ENCODE data around the gene RFC2.

The RFC2 gene

GRCh38 chr7:74282748-74283459, 28.7 kb upstream of the RFC2 start:
- DNase-seq (ENCODE audit: low spot score) = peak; percentile 49
- H3K27ac ChIP-seq = no peak overlapping the region
- TF ChIP-seq CTCF (IDR thresholded peaks at IDR 0.05) = no peak
- no peak overlapping the region for H3K4me3 ChIP-seq

GRCh38 chr7:74280985-74281384, 26.8 kb upstream of the RFC2 start:
- Histone ChIP-seq H3K27ac (no peak overlapping the region), H3K4me3 (no peak overlapping the region)
- peak; percentile 61 for DNase-seq (ENCODE audit: low spot score)
- no peak for TF ChIP-seq CTCF (IDR thresholded peaks at IDR 0.05)

GRCh38 chr7:74277636-74278035, 23.4 kb upstream of the RFC2 start:
- Histone ChIP-seq H3K27ac (no peak overlapping the region), H3K4me3 (no peak overlapping the region)
- TF ChIP-seq CTCF (IDR thresholded peaks at IDR 0.05) = no peak
- DNase-seq (ENCODE audit: low spot score) = no peak

GRCh38 chr7:74275401-74275881, 21.2 kb upstream of the RFC2 start:
- DNase-seq (ENCODE audit: low spot score) = no peak
- H3K27ac ChIP-seq = no peak overlapping the region
- no peak for TF ChIP-seq CTCF (IDR thresholded peaks at IDR 0.05)
- no peak overlapping the region for H3K4me3 ChIP-seq

- no peak for TF ChIP-seq CTCF (IDR thresholded peaks at IDR 0.05)
- peak overlapping the region; percentile 35 for H3K4me3 ChIP-seq
- DNase-seq (ENCODE audit: low spot score) = peak; percentile 85
- peak overlapping the region; percentile 44 to 85 for H3K27ac ChIP-seq
Measured at GRCh38 chr7:74272305-74273038, 18.3 kb upstream of the RFC2 start.

GRCh38 chr7:74271742-74272141, 17.5 kb upstream of the RFC2 start:
- Histone ChIP-seq H3K4me3 (no peak overlapping the region), H3K27ac (peak overlapping the region; percentile 44 to 85)
- no peak for TF ChIP-seq CTCF (IDR thresholded peaks at IDR 0.05)
- DNase-seq (ENCODE audit: low spot score) = no peak

Data from coronary artery (tissue), 2 donors.